Measurements from ENCODE around the gene PIKFYVE. TPM values are rescaled to one million over a fixed set of nuclear protein-coding genes. Genes with fewer than 3 reads are reported as not detected.

Gene PIKFYVE
- total and polyA plus RNA-seq, 2 of the 8 experiments (the other 6 are each of a cell fraction or from before 2014, with no cell fraction given): 8.8 to 33.5 TPM

GRCh38 chr2:208248601-208249000 lies 17.5 kb upstream of the PIKFYVE start:
- no peaks in the 10 kb centered on the region; the same call in 1 of the 2 replicates for H3K23me2 ChIP-seq (ENCODE audit: low read depth, low read length)
- no peak overlapping the region for H3K56ac ChIP-seq (replicated peaks; ENCODE audit: insufficient read length, low read depth, low read length)
- no peak overlapping the region for H2AFZ ChIP-seq (ENCODE audit: low read length)
- H3K9me3 ChIP-seq (ENCODE audit: insufficient read depth in 2 of 2, low read depth in 1 of 2, low read length in 1 of 2): no peaks in the 10 kb centered on the region
- no peak overlapping the region for H2AK5ac ChIP-seq (ENCODE audit: low read depth, low read length)
- no peak overlapping the region for H2BK15ac ChIP-seq (ENCODE audit: low read length)
- ChIA-PET POLR2A (ENCODE audit: partially characterized antibody) (interaction anchor here (0.8 to 2.3 kb wide), 5 partner anchors 9 to 103 kb away, joined by 3 to 7 read pairs (median 4); partner anchors contain the start of genes CRYGB and PIKFYVE), CTCF (ENCODE audit: partially characterized antibody) (interaction anchor here (1.1 to 2.3 kb wide), 5 partner anchors 27 to 146 kb away, joined by 3 to 8 read pairs (median 4); no protein-coding TSS in a partner anchor)
- no peak overlapping the region for H2BK5ac ChIP-seq (ENCODE audit: low read depth, low read length)
- no peak overlapping the region for H3K27ac ChIP-seq (ENCODE audit: low read depth, low read length)
- H2BK12ac ChIP-seq (ENCODE audit: low read depth, low read length): no peak overlapping the region
- H3K79me2 ChIP-seq (ENCODE audit: control insufficient read depth in 1 of 2, insufficient read depth in 2 of 2, low read length in 2 of 2): peaks cover 3 to 28% of the 10 kb centered on the region in 2 experiments; a peak in 3 of 4 replicates
- no peaks in the 10 kb centered on the region for H3K27me3 ChIP-seq (replicated peaks in 1 of 4; ENCODE audit: control insufficient read depth in 3 of 4, extremely low read depth in 1 of 4, insufficient read depth in 3 of 4, low read length in 3 of 4)
- no peak overlapping the region for H3K4me3 ChIP-seq (ENCODE audit: extremely low read depth in 1 of 4, insufficient read depth in 2 of 4, low read depth in 3 of 4, low read length in 4 of 4)
- FAIRE-seq (no peak), DNase-seq (ENCODE audit: low read depth in 1 of 2, low spot score in 2 of 2) (no peak)
- H3K4me1 ChIP-seq (replicated peaks in 1 of 4; ENCODE audit: control insufficient read depth in 3 of 4, insufficient read depth in 4 of 4, low read length in 3 of 4): peaks cover 0 to 5% (median 3%) of the 10 kb centered on the region in 4 experiments; a peak in 2 of 7 replicates
- H3K14ac ChIP-seq (ENCODE audit: insufficient read length): no peak overlapping the region
- H4K8ac ChIP-seq (ENCODE audit: extremely low read depth, insufficient read depth, low read length): no peak overlapping the region
- no peak overlapping the region for H3K4ac ChIP-seq (replicated peaks; ENCODE audit: insufficient read length, low read depth, low read length)
- WGBS, 2 experiments (ENCODE audit: extremely low coverage in 1 of 2, insufficient coverage in 1 of 2, insufficient read length in 1 of 2, insufficient replicate concordance in 2 of 2, low coverage in 1 of 2, low lambda C conversion rate in 2 of 2, missing lambda C conversion rate in 1 of 2): 88% methylated on average over 3 of the region's 3 CpGs; no CpG with 5 or more reads in 1 of the 2 experiments
- H3K18ac ChIP-seq (ENCODE audit: extremely low read depth, low read length): no peak overlapping the region
- no peak overlapping the region for H4K5ac ChIP-seq (ENCODE audit: insufficient read length, low read depth, low read length)
- peaks cover 0 to 1% of the 10 kb centered on the region in 2 experiments for H4K20me1 ChIP-seq (replicated peaks in 1 of 2; ENCODE audit: control insufficient read depth in 1 of 2, insufficient read depth in 2 of 2, low read length in 2 of 2)
- H3K4me2 ChIP-seq (ENCODE audit: insufficient read depth in 1 of 2, low read depth in 2 of 2, low read length in 2 of 2): no peak overlapping the region
- H3K79me1 ChIP-seq (ENCODE audit: low read depth, low read length): 0 out of 2 replicates have a peak, but pooled peaks cover 3% of the 10 kb centered on the region
- H3K23ac ChIP-seq (ENCODE audit: insufficient read length): no peak overlapping the region
- no peak overlapping the region for H4K91ac ChIP-seq (replicated peaks; ENCODE audit: insufficient read length, low read length)
- no peak overlapping the region for H3K9ac ChIP-seq (replicated peaks in 1 of 4; ENCODE audit: extremely low read depth in 1 of 4, low read depth in 3 of 4, low read length in 3 of 4)
- H2BK120ac ChIP-seq (replicated peaks; ENCODE audit: low read depth, low read length): no peak overlapping the region
- TF ChIP-seq ZNF274 (IDR thresholded peaks at IDR 0.05; ENCODE audit: borderline replicate concordance, extremely low read depth, low read length) (no peak), BACH1 (IDR thresholded peaks at IDR 0.05; ENCODE audit: low read length) (no peak), MAX (IDR thresholded peaks at IDR 0.05) (no peak), SP4 (IDR thresholded peaks at IDR 0.05; ENCODE audit: low read length) (no peak), POLR2AphosphoS5 (IDR thresholded peaks at IDR 0.05; ENCODE audit: low read depth, low read length) (no peak), E2F6 (IDR thresholded peaks at IDR 0.05) (no peak), POU5F1 (IDR thresholded peaks at IDR 0.05; ENCODE audit: low read depth, low read length) (no peak), SP2 (IDR thresholded peaks at IDR 0.05; ENCODE audit: low read length) (no peak)
- TF ChIP-seq, protein P1, sequence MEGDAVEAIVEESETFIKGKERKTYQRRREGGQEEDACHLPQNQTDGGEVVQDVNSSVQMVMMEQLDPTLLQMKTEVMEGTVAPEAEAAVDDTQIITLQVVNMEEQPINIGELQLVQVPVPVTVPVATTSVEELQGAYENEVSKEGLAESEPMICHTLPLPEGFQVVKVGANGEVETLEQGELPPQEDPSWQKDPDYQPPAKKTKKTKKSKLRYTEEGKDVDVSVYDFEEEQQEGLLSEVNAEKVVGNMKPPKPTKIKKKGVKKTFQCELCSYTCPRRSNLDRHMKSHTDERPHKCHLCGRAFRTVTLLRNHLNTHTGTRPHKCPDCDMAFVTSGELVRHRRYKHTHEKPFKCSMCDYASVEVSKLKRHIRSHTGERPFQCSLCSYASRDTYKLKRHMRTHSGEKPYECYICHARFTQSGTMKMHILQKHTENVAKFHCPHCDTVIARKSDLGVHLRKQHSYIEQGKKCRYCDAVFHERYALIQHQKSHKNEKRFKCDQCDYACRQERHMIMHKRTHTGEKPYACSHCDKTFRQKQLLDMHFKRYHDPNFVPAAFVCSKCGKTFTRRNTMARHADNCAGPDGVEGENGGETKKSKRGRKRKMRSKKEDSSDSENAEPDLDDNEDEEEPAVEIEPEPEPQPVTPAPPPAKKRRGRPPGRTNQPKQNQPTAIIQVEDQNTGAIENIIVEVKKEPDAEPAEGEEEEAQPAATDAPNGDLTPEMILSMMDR (IDR thresholded peaks at IDR 0.05; ENCODE audit: control extremely low read depth in 1 of 3, insufficient read depth in 1 of 3, low read depth in 1 of 3, low read length in 3 of 3): no peak
- TF ChIP-seq, protein P2, sequence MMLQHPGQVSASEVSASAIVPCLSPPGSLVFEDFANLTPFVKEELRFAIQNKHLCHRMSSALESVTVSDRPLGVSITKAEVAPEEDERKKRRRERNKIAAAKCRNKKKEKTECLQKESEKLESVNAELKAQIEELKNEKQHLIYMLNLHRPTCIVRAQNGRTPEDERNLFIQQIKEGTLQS (IDR thresholded peaks at IDR 0.05; ENCODE audit: insufficient read depth, low read depth, low read length): no peak
- peaks cover 17 to 98% (median 60%) of the 10 kb centered on the region in 4 experiments for H3K36me3 ChIP-seq (ENCODE audit: control insufficient read depth in 2 of 4, insufficient read depth in 4 of 4, low read length in 3 of 4)
- no peak overlapping the region for H2BK20ac ChIP-seq (ENCODE audit: low read length)
